HG03558 (cell line): ENCODE data around the gene PPT2.
A peak's percentile ranks its signal among the peaks of the same experiment; 100 is the strongest.
"Not testable (repeated sequence)": the region's sequence is repeated elsewhere in the genome, so short reads cannot be mapped to it uniquely, and the experiment has no call there.

Experiments used
- ATAC-seq: cut with Tn5 transposase; IDR thresholded peaks from one replicate; pipeline ENCODE4 v1.9.1; 2021; ENCODE audit warnings: moderate number of reproducible peaks; ENCODE audit not compliant: unreplicated experiment; ENCODE audit errors: extremely low read depth

The PPT2 gene

GRCh38 chr6:32186151-32186840 lies 32.4 kb downstream of the PPT2 start:
- not testable (repeated sequence) for ATAC-seq

GRCh38 chr6:32187009-32187709 lies 33.2 kb downstream of the PPT2 start:
- no peak for ATAC-seq

DNA sequence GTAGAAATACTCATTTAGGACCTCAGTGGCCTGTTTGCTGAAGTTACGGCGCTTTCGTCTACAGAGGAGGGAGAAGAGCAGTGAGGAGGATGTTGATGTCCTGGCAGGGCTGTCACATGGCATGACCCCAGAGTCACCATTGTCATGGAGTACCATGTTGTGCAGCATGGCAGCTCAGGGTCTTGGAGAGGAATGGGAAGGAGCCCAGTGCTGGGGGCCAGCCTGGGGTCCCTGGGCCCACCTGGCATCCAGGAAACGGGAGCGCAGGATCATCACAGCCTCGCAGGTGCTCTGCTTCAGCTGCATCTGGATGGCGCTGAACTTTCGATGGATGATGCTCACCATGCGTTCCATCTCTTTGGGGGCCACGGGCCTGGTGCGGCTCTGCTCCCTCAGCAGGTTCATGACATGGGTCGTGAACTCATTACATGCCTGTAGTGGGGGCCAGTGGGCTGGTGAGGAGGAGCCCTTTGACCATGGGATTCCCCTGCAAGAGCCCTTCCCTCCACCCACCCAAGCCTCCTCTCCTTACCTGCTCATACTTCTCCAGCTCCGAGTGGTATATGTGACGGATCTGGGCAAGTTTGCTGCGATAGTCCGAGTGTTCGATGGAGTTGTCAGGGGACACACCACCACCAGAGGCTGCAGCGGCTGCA lies 33.9 kb downstream of the PPT2 start:
- ATAC-seq = not testable (repeated sequence)

DNA sequence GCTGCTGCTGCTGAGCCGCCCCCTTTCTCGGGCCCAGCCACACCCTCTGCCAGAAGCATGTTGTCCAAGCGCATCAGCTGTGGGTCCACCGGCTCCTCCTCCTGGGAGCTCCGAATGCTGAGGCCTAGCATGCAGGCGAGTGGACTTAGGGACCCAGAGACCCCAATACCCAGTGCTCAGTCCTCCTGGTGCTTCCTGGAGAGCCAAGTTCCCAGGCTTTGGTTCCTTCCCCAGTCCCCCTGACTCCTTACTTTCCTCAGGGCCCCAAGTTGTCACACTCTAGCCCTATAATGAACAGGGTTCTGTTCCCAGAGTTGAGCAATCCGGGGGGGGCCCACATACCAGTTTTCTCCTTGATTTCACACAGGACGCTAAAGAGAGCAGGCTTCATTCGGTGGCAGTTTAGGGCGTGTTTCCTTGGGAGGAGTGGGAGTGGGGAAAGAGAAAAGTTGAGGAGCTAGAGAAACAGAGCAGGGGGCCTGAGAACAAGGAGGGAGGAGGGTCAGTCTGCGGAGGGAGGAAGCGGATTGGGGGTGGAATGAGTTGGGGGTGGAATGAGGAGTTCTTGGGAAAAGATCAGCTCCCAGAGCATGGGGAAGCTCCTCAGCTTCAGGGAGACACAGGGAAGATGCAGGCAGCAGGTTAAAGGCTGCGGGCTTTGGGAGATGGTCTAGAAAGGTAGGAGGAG lies 34.6 kb downstream of the PPT2 start:
- no peak for ATAC-seq

DNA sequence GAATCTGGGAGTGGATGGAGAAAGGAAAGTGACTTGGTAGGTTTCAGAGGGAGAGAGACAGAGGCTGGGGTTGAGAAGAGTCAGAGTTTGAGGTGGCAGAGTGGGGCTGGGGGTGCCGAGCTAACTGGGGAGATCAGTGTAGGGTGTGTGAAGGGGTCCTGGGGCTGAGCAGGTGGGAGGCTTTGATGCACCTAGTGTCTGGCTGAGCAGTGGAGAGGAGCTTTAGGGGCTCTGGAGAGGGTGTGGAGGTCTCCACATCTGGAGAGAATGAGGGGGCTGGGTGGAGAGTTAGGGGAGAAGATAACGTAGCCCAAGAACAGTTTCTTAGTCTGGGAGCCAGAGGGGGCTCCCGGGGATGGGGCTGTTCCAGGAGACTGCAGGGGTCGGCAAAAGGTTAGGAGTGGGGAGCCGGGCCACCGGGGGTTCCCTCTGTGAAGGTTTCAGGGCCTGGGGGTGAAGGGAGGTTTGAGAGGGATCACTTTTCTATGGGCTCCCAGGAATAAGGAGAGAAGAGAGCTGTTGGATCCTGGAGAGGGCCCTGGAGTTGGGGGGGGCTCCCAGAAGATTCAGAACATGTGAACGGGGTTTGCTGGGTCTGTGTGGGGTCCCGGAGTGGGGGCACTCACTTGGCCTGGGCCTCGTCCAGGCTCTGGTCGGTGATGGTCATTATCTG lies 35.3 kb downstream of the PPT2 start:
- no peak for ATAC-seq

DNA sequence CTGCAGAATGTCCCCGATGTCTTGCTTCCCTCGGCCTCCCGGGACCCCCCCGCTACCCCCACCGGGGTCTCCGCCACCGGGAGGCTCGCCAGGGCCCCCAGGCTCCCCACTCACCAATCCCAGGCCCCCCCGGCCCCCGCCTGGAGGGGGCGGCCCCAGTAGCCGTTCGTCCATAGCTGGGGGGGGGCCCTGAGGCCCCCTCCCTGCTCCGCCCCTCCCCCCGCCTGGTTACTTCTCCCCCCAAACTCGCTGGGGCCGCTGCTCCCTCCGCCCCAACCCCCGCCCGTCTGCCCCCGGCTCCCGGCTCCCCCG lies 35.8 kb downstream of the PPT2 start:
- ATAC-seq = no peak

DNA sequence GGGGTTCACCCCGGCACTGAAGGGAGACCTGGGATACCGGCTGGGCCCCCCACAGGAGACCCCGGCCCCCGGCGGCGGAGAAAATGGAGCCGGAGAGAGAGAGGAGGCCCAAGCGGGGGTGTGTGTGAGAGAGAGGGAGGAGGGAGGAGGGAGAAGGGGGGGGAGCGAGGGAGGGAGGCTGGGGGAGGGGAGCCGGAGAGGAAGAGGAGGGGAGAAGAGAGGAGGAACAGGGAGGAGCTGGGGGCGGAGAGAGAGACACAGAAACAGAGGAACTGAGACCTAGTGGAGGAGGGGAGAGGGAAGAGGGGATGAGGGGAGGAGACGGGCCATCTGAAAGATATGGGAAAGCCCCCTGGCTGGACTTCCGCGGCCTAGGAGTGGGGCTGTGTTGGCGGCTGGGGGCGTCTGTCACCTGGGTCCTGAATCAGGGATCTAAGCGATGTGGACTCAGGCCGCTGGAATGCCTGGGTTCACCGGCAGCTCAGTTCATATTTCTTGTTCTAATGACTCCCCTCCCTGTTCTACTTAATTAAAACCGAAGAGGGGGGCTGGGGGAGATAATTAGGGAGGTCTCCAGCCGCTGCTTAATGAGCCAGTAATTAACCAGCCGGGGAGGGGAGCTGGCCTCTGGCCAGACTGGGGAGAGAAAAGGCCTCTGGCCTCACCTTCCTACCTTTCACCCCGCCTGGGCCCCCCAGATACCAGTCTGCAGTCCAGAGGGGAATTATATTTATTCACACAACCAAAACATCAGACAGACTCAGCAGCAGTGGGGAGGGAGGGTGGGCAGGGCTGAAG lies 36.3 kb downstream of the PPT2 start, which contains the start of gene PBX2:
PBX2 (minus strand) TSS at position 149 of the 798 bp plus-strand sequence. CDS start 287 bp downstream, outside the sequence.
- no peak for ATAC-seq

- no peak for ATAC-seq
These were observed 37.2 kb downstream of the PPT2 start for GRCh38 chr6:32190911-32191677.

DNA sequence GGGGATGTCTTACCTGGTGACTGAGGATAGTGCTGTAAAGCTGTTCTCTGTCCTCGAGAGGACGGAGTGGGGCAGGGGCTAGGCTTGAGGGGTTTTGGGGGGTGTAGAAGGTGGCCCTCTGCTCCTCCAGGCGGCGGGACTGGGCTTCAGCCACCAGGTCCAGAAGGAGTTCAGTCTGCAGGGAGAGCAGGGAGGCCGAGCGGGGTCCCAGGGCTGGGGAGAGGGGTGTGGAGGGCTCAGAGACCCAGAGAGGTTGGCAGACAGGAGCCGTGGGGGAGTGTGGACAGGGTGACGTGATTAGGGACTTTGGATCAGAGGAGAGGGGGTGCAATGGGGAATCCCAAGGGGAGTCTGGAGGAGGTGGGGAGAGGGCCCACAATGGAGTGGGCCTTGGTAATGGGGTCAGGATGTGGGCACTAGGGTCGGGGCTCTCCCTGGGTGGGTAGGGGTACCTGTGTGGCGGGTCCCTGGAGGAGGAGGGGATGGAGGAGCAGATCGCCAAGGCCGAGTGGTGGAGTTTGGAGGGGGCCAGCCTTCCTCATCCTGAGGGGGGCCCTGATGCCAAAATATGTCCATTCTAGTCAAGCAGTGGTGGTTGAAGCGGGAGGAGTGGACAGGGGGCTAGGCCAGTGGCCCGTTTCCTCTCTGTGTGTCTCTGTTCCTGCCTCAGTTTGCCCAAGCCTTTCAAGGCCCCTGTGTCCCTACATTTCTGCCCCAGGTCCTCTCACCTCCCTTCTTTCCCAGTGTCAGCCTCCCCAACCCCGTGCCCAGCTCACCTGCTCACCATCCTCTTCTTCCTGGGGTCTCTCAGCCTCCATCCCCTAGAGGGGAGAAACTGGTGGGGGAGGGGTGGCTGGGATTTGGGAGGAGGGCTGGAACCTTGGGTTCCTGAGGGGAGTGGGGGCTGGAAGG lies 38.0 kb downstream of the PPT2 start:
- ATAC-seq = no peak

DNA sequence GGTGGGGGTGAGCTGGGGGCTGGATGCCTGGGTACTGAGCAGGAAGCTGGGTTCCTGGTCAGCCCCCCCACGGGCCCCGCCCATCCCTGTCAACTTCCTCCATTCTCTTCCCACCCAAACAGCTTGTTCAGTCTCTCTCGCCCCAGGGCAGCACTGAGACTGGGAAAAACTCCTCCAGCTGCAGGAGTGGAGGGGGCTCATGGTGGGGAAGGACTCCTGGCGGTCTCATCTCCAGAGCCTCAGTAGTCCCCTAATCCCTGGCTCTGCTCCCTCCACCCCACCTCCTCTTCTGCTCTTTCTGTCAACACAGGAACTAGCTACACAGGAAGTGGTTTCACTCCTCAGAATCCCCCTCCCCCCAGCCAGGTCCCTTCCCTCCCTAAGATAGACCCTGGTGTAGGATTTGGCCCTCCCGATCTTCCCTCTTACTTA lies 38.7 kb downstream of the PPT2 start, which contains the start of gene GPSM3:
GPSM3 (minus strand) TSS at position 36 of the 432 bp plus-strand sequence. CDS start 130 bp downstream, outside the sequence.
- no peak for ATAC-seq

DNA sequence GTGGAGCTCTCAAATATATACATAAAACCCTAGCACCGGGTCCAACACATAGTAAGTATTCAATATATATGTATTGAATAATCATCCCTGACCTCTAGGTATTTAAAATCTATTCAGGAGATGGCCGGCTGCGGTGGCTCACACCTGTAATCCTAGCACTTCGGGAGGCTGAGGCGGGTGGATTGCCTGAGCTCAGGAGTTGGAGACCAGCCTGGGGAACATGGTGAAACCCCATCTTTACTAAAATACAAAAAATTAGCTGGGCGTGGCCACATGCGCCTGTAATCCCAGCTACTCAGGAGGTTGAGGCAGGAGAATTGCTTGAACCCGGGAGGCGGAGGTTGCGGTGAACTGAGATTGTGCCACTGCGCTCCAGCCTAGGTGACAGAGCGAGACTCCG lies 39.2 kb downstream of the PPT2 start:
- not testable (repeated sequence) for ATAC-seq

GRCh38 chr6:32194388-32194787 lies 40.4 kb downstream of the PPT2 start:
- no peak for ATAC-seq

DNA sequence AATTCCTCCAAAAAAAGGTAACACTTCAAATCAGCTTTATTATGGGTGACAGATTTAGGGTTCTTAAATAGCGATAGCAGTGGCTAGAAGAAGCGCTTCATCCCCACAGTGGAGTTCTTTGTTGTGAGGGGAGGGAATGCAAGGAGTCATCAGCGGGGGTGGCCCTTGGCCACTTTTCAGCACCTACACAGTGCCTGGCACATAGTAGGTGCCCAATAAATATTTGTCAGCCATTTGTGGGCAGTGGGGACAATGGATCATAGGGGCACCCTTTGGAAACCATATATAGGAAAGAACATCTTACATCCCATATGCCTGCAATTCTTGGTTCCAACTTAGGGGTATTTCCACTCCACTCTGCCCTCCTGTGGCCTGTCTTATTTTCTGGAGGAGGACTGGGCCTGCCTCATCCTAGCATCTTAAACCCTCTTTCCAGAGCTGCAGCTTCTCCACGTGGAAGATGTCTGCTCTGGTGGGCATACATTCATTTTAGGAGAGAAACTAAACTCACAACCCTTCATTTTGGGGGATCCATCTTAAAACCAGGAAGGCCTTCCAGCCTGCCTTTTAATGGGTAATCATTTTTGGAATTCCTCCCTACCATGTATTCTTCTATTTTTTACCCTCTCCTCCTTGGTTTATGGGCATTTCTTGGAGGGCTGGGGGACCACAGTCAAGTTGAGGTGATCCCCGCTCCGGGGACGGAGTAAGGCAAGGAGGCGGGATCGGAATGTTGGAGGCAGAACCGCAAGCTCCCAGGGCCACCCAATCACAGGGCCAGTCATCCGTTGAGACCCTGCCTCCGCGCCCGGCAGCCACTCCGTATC lies 41.1 kb downstream of the PPT2 start:
- ATAC-seq = peak; percentile 54

DNA sequence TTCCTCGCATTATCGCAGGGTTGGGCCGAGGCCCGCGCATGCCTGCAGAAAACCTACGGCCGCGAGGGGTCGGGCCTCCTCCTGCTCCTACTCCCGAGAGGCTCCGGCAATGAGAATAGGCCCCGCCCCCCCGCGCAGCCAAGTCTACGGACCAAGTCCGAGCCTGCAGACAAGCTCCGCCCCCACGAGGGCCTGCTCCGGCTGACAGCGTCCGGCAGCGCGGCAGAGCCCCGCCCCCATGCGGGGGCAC lies 41.6 kb downstream of the PPT2 start:
- no peak for ATAC-seq

DNA sequence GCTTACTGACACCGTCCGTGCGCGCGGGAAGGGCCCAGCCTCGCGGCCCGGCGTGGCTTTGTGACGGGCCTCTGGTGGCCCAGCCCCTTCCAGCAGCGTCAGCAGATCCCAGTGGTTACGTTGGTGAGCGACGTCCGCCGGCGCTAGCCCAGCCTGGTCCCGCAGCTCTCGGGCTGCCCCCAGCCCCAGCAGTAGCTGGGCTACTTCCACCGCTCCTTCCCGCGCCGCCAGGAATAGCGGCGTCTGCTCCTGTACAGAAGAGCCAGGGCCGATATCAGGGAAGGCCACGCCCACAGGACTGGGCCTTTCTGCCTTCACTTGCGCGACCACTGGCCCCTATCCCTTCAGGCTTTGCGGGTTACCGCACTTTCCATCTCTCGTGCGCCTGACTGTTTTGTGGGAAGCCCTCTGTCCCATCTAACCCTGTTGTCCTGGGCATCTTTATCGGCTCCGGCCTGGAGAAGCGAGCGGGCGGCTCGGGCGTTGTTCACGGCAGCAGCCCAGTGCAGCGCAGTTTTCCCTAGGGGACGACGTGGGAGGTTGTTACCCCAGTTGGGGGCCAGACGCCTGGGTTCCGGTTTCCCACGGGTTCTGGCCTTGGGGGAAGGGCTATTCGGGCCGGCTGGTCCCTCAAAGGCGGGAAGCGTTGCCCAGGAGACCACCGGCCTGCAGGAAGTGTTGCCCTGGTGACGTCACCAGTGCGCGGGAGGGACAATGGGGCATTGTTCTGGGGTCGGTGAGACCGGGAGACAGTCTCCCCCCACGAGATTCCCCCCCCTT lies 42.2 kb downstream of the PPT2 start:
- ATAC-seq = peak; percentile 60
